Activated T-cell treated with anti-CD3 and anti-CD28 coated beads for 24 hours (primary cell): ENCODE measurements around the gene ADAMTSL3.
"Not testable (repeated sequence)": the region's sequence is repeated elsewhere in the genome, so short reads cannot be mapped to it uniquely, and the experiment has no call there.

Experiments
- DNase-seq: peaks from one replicate; pipeline ENCODE4 v3.0.0-alpha.2; 2020; ENCODE audit warnings: low read depth

The ADAMTSL3 gene

DNA sequence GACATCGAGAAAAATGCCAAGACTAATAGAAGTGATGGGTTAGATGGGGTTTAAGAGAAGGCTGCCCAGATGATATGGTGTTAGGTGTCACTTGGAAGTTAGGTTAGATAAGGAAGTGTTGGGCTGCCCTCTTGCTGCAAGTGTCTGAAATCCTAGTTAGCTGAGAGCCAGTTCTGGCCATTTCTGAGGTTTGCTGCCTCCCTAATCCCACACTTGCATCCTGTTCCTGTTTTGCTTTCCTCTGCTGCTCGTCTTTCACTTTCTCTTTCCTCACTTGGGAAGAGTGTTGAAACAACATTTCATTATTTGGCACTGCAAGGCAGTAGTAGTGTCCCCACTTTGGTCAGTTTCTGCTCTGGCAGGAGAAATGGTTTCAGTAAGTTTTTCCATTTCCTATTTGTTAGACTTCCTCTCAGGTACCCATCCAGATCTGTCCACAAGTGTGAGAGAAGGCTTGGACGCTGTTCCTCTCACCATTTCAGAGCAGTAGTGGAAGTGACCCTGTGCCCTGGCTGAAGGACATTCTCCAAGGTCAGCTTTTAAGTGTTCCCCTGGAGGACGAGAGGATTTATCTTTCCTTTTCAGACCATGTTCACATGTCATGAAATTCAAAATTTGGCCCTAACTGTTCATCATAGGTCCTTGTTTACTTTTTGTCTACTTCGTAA, 93.3 kb downstream of the ADAMTSL3 start:
- no peak for DNase-seq

DNA sequence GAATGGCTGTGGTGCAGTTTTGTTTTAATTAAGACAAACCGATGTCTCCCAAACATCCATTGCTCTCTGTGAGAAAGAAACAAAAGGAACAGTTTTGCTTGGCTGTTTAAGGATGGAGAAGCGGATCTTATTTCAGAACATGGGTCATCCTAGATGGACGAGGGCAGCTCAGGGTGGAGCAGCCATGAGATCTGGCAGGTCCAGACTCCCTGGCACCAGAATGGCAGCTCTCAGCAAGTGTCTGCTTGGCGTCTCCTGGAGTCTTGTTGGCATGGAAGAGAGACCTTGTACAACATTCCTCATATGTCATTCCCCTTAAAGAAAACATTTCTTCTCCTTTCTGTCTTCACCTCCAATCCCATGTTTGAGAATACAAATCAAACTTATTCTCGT, 93.8 kb downstream of the ADAMTSL3 start:
- DNase-seq: no peak

DNA sequence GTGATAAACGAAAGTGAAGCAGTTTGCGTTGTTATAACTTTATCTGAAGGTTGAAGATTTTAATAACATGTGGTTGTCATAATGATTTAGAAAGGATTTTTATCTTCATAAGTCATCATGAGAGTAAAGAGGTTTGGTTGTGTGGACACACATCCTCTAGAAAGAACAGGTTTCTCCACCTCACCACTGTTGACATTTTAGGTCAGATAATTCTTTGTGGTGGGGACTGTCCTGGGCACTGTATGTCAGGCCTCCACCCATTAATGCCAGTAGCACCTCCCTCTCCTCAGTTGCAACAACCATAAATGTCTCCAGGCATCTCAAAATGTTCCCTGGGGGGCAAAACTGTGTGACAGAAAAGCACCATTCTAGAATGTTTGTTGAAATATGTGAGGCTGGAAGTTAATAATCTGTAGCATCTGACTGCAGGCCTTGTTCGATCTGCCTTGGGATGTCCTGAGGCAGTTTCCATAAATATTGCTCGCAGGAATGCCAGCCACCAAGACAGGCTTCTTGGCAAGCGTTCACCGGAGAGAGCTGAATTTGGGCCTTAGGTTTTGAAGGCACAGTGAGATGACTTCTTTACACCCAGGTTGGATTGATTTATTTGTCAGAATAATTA, 100.1 kb downstream of the ADAMTSL3 start:
- no peak for DNase-seq

DNA sequence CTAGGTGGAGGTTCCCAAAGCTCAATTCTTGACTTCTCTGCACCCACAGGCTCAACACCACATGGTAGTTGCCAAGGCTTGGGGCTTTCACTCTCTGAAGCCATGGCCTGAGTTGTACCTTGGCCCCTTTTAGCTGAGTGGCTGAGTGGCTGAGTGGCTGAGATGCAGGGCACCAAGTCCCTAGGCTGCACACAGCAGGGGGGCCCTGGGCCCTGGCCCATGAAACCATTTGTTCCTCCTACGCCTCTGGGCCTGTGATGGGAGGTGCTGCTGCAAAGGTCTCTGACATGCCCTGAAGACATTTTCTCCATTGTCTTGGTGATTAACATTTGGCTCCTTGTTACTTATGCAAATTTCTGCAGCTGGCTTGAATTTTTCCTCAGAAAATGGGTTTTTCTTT, 103.4 kb downstream of the ADAMTSL3 start:
- DNase-seq: not testable (repeated sequence)

DNA sequence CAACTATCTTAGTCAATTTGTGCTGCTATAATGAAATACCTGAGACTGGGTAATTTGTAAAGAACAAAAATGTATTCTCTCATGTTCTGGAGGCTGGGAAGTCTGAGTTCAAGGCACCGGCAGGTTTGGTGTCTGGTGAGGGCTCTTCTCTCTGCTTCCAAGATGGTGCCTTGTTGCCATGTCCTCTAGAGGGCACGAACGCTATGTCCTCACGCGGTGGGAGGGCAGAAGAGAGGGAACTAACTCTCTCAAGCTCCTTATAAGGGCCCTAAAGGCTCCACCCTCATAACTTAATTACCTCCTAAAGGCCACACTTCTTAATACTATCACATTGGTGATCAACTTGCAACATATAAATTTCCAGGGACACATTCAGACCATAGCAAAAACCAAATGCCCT, 108.4 kb downstream of the ADAMTSL3 start:
- no peak for DNase-seq

DNA sequence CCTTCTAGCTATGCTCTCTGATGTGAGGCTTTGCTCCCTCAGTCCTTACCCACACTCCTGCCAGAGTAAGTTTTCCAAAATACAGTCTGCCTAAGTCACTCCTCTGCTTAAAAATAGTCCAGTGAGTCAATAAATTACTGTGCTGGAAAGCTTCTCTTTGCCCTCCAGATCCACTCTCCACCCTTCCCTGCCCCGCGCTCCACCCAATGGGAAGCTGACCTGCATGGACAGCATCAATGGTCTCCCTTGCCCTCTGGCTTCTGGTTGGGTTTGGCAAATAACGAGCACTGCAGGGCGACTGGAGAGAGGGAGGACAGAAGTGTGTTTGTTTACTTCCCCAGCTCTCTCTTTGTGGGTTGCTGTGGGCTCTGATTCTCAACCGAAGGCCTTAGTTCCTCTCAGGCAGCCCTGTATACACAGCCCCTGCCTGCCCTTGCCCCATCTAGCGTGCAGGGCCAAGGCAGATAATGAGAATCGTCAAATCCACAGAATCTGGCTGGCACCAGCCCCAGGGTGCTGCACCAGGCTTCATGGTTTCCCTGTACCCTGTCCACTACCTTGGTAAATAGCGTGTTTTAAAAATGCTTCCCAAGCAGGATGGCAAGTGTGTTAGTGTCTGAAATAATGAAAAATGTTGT, 110.4 kb downstream of the ADAMTSL3 start:
- no peak for DNase-seq

DNA sequence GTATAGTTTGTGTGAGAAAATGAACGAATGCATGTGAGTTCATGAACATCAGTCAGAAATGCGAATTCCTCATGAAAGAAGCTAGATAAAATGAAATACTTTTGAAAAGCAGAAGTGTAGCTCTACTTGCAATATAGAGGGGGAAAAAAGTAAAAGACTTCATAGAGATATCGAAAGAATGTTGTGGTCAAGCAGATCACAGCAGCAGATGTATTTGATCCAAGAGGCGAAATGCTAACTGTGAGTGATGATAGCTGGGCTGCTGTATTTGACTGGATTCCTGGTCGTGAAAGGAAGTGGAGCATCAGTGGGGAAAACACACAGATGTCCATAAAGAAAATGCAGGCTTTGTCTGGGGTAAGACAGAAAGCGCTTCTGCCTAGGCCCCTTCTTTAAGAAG, 112.4 kb downstream of the ADAMTSL3 start:
- no peak for DNase-seq

DNA sequence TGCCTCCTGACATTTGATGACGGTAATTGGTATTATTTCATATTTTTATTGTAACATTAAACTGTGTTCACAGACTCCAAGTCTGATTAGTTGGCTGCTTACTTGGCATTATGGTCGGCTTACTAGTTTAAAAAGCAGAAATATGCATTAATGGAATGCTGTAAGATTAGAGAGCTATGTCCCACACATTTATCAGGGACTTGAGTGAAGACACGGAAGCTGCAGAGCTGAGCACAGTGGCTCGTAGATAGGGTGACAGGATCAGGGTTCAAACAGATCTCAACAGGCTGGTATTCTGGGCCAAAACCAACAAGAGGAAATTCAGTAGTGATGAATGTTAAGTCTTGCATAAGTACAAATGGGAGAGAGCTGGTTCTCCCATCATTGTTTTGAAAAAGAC, 113.8 kb downstream of the ADAMTSL3 start:
- DNase-seq: no peak

DNA sequence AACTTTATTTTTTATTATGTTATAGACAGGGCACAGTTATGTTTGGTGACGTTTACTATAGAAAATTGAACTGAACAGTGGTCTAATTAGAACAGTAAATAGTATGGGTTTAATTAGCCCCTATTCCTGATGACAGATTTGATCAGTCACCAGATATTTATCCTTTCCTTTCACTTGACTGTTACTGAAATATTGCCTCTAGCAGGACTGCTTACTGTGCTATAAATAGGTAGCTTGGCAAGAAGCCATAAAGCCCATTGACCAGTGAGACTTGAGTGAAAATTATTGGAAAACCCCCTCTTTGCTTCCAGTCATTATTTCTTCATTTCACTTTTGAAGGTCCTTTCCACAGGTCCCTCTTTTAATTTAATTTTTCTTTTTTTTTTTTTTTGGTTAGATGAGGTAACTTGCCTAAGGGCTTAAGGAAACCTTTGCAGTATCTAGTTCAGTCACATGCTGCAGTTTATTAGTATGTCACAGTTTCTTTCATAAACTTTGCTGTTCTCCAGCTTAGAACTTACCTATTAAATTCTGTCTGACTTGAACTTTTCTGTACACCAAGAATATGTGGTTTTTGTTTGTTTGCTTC, 115.6 kb downstream of the ADAMTSL3 start:
- no peak for DNase-seq

- no peak for DNase-seq
Observed at GRCh38 chr15:83775738-83776137, 121.8 kb downstream of the ADAMTSL3 start.

DNA sequence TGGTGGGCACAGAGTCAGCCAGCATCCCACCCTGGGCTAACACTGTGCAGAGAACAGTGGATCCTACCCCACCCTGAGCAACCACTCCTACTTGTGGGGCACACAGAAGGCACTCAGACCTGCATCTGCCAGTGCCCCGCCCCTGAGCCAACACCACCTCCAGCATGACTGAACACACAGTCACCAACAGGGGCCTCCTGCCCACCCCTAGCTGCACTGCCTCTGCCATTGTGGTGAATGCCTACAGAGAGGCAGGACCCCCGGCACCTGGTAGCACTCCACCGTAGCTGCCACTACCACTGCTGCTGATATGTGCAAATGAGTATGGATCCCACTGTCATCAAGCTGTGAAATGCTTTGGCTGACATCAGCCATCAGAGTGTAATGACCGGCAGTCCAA, 123.1 kb downstream of the ADAMTSL3 start:
- DNase-seq: no peak

- DNase-seq: no peak
Observed at GRCh38 chr15:83783227-83783626, 129.3 kb downstream of the ADAMTSL3 start.

GRCh38 chr15:83784975-83785374, 131.1 kb downstream of the ADAMTSL3 start:
- no peak for DNase-seq

GRCh38 chr15:83786336-83786735, 132.4 kb downstream of the ADAMTSL3 start:
- DNase-seq: no peak

GRCh38 chr15:83793069-83793468, 139.1 kb downstream of the ADAMTSL3 start:
- no peak for DNase-seq

DNA sequence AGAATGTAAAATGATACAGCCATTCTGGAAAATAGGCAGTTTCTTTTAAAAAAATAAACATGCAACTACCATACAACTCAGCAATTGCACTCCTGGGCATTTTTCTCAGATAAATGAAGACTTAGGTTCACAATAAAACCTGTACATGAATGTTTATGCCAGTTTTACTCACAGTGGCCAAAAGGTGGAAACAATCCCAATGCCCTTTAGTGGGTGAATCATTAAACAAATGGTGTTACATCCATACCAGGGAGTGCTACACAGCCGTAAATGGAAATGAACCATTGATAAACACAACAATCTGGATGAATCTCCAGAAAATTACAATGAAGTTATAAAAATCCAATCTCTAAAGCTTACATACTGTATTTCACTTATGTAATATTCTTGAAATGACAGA, 140.3 kb downstream of the ADAMTSL3 start:
- no peak for DNase-seq

DNA sequence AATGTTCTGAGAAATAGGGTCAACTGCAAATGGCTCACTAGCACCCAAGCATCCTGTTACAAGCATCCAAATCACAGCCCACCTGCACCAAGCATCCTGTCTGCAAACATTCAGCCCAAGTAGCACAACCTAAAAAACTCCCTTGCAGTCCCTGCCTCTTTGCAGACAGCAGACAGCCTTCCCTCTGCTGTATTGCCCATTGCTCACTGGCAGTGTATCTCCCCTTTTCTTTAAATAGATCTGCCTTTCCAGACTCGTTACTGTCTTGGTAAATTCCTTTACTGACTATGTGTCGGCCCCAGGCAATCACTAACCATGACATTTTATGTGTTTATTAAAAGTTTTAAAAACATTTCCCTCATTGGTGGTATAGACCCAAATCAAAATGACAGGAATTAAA, 155.4 kb downstream of the ADAMTSL3 start:
- no peak for DNase-seq

DNA sequence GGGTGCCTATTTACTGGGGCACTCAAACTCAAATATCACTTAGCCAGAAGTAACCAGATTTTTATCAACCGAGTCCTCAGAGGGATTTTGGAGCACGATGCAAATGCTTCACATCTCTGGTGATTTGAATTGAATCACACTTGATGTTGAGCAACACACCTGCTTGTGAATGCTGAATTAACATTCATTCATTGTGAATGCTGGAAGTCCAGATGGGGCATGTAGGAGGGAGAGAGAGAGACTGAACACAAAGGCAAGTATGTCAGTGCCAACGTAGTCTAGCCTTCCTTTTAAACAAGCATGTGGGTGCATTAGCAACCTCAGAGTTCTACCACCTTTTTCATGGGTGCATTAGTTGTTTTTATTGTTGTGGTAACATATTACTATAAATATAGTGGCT, 156.2 kb downstream of the ADAMTSL3 start:
- DNase-seq: no peak

DNA sequence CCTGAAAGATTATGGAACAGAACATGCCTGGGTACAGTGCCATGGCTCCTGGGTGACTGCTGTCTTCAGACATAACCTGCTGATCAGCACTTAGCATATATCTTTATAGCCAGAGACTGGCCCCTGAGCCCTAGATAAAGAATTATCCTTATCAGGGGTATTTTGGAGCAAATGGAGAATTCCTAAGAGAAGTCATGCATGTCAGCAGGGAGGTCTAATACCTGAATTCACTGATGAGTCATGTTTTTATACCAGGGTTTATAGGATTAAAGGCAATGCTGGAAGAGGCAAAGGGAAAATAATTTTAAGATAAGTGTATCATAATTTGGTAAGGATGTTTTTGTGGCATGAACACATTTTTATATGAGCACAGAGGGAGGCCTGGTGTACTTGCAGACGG, 159.8 kb downstream of the ADAMTSL3 start:
- no peak for DNase-seq

GRCh38 chr15:83815506-83815905, 161.6 kb downstream of the ADAMTSL3 start:
- no peak for DNase-seq

GRCh38 chr15:83816124-83816883, 162.4 kb downstream of the ADAMTSL3 start:
- no peak for DNase-seq

GRCh38 chr15:83818591-83818990, 164.7 kb downstream of the ADAMTSL3 start:
- DNase-seq: no peak

- no peak for DNase-seq
Observed at GRCh38 chr15:83830381-83830780, 176.5 kb downstream of the ADAMTSL3 start.
